ENCODE results near the gene SIL1. TPM values are rescaled to one million over a fixed set of nuclear protein-coding genes. Genes with fewer than 3 reads are reported as not detected.

The SIL1 gene
- total RNA-seq, 1 experiment from 2014 or later, result 22.0 TPM

DNA sequence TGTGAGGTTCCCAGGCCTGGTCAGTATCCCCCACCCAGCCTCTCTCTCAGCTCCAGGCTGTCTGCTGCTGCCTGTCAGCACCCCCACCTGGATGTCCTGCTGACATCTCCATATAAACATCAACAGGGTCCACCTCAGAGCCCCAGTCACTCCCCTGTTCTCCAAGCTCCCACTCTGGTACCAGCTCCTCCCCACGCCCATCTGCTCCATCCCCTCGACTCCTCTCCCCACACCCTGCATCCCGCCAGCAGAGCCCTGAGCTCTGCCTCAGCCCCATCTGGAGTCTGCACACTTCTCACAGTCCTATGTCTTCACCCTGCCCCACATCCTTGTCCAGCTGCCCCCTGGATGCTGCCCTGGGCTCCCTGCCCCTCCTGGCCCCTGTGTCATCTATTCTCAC, 255.3 kb downstream of the SIL1 start:
- H3K27me3 ChIP-seq (replicated peaks; ENCODE audit: insufficient read depth, low read depth, low read length, poor library complexity), result no peaks in the 10 kb centered on the region
- ChIA-PET POLR2A (ENCODE audit: low non-redundant PET) (no interaction called here), CTCF (no interaction called here)
- H3K27ac ChIP-seq (ENCODE audit: low read depth, low read length, poor library complexity, severe bottlenecking), result no peak overlapping the region
- H3K4me1 ChIP-seq (ENCODE audit: insufficient read depth, low read length, poor library complexity, severe bottlenecking), result no peaks in the 10 kb centered on the region
- BruUV-seq (replicated peaks), result no TSS peak
- no peaks in the 10 kb centered on the region for H3K9me3 ChIP-seq (ENCODE audit: low read depth, low read length, poor library complexity, severe bottlenecking)
- H3K4me3 ChIP-seq (ENCODE audit: low read depth, low read length, poor library complexity, severe bottlenecking), result no peak overlapping the region
- intact Hi-C loops (cut with micrococcal nuclease; ENCODE audit: unreplicated experiment), result no loop called here
- DNase-seq (ENCODE audit: low spot score), result no peak
- no peaks in the 10 kb centered on the region for H3K36me3 ChIP-seq (ENCODE audit: insufficient read depth, low read length, poor library complexity, severe bottlenecking)
- TF ChIP-seq EZH2 (IDR thresholded peaks at IDR 0.05; ENCODE audit: borderline replicate concordance, low read depth, low read length, poor library complexity, severe bottlenecking), result no peak
- TF ChIP-seq, protein P1, sequence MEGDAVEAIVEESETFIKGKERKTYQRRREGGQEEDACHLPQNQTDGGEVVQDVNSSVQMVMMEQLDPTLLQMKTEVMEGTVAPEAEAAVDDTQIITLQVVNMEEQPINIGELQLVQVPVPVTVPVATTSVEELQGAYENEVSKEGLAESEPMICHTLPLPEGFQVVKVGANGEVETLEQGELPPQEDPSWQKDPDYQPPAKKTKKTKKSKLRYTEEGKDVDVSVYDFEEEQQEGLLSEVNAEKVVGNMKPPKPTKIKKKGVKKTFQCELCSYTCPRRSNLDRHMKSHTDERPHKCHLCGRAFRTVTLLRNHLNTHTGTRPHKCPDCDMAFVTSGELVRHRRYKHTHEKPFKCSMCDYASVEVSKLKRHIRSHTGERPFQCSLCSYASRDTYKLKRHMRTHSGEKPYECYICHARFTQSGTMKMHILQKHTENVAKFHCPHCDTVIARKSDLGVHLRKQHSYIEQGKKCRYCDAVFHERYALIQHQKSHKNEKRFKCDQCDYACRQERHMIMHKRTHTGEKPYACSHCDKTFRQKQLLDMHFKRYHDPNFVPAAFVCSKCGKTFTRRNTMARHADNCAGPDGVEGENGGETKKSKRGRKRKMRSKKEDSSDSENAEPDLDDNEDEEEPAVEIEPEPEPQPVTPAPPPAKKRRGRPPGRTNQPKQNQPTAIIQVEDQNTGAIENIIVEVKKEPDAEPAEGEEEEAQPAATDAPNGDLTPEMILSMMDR (conservative IDR thresholded peaks at IDR 0.05; ENCODE audit: low read depth, low read length), result no peak

DNA sequence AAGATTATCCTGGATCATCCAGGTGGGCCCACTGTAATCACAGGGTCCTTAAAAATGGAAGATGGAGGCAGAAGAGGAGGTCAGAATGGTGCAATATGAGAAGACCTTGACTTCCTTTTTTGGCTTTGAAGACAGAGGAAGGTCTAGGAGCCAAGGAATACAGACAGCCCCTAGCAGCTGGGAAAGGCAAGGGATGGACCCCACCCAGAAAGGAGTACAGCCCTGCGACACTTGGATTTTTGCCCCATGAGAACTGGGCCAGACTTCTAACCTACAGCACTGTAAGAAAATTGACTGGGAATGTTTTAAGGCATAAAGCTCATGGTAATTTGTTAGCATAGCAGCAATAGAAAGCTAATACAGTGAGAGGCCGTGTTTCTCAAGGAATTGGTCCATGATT, 256.1 kb downstream of the SIL1 start:
- no peaks in the 10 kb centered on the region for H3K27me3 ChIP-seq (replicated peaks; ENCODE audit: insufficient read depth, low read depth, low read length, poor library complexity)
- CTCF ChIA-PET, result no interaction called here
- intact Hi-C loops (cut with micrococcal nuclease; ENCODE audit: unreplicated experiment), result no loop called here
- POLR2A ChIA-PET (ENCODE audit: low non-redundant PET), result no interaction called here
- H3K4me1 ChIP-seq (ENCODE audit: insufficient read depth, low read length, poor library complexity, severe bottlenecking), result no peaks in the 10 kb centered on the region
- TF ChIP-seq EZH2 (IDR thresholded peaks at IDR 0.05; ENCODE audit: borderline replicate concordance, low read depth, low read length, poor library complexity, severe bottlenecking), result no peak
- TF ChIP-seq, protein P1 (conservative IDR thresholded peaks at IDR 0.05; ENCODE audit: low read depth, low read length), result no peak
- DNase-seq (ENCODE audit: low spot score), result no peak
- H3K27ac ChIP-seq (ENCODE audit: low read depth, low read length, poor library complexity, severe bottlenecking), result no peak overlapping the region
- no peaks in the 10 kb centered on the region for H3K9me3 ChIP-seq (ENCODE audit: low read depth, low read length, poor library complexity, severe bottlenecking)
- no TSS peak for BruUV-seq (replicated peaks)
- H3K36me3 ChIP-seq (ENCODE audit: insufficient read depth, low read length, poor library complexity, severe bottlenecking), result no peaks in the 10 kb centered on the region
- H3K4me3 ChIP-seq (ENCODE audit: low read depth, low read length, poor library complexity, severe bottlenecking), result no peak overlapping the region

DNA sequence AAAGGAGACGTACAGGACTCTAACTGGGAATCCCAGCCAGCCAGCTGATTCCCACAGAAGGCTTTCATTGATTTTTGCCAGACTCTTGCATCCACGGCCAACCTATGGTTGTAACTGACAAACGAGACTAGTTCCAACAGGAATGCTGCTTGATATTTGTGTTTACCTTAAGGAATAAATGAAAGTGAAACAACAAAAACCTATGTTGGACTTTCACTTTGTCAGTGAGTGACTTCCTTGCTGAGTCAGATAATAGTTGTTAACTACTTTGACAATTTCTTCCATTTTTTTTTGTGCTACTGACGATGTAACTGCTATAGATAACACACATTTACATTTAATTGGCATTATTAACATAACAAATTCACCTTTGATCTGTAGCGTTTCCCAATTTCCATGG, 259.6 kb downstream of the SIL1 start:
- Histone ChIP-seq H3K4me1 (ENCODE audit: insufficient read depth, low read length, poor library complexity, severe bottlenecking) (no peaks in the 10 kb centered on the region), H3K9me3 (ENCODE audit: low read depth, low read length, poor library complexity, severe bottlenecking) (no peaks in the 10 kb centered on the region), H3K27me3 (replicated peaks; ENCODE audit: insufficient read depth, low read depth, low read length, poor library complexity) (no peaks in the 10 kb centered on the region), H3K27ac (ENCODE audit: low read depth, low read length, poor library complexity, severe bottlenecking) (no peak overlapping the region), H3K36me3 (ENCODE audit: insufficient read depth, low read length, poor library complexity, severe bottlenecking) (peaks cover 4% of the 10 kb centered on the region), H3K4me3 (ENCODE audit: low read depth, low read length, poor library complexity, severe bottlenecking) (no peak overlapping the region)
- CTCF ChIA-PET, result no interaction called here
- no peak for DNase-seq (ENCODE audit: low spot score)
- TF ChIP-seq, protein P1 (conservative IDR thresholded peaks at IDR 0.05; ENCODE audit: low read depth, low read length), result no peak
- no peak for TF ChIP-seq EZH2 (IDR thresholded peaks at IDR 0.05; ENCODE audit: borderline replicate concordance, low read depth, low read length, poor library complexity, severe bottlenecking)
- intact Hi-C loops (cut with micrococcal nuclease; ENCODE audit: unreplicated experiment), result loop anchor here (10.0 kb wide), 1 partner anchor 294 kb away; no protein-coding TSS in a partner anchor
- POLR2A ChIA-PET (ENCODE audit: low non-redundant PET), result no interaction called here
- BruUV-seq (replicated peaks), result no TSS peak
